GM19468 (cell line): ENCODE data around the gene BCAS3.

Source experiments
- ATAC-seq: cut with Tn5 transposase; IDR thresholded peaks from one replicate; pipeline ENCODE4 v1.9.1; 2021; ENCODE audit warnings: mild to moderate bottlenecking, moderate library complexity, moderate number of reproducible peaks; ENCODE audit not compliant: unreplicated experiment; ENCODE audit errors: extremely low read depth

The BCAS3 gene

GRCh38 chr17:61206922-61207321 lies 529.3 kb downstream of the BCAS3 start:
- no peak for ATAC-seq

- ATAC-seq = no peak
These were observed 530.9 kb downstream of the BCAS3 start for GRCh38 chr17:61208301-61209105.

DNA sequence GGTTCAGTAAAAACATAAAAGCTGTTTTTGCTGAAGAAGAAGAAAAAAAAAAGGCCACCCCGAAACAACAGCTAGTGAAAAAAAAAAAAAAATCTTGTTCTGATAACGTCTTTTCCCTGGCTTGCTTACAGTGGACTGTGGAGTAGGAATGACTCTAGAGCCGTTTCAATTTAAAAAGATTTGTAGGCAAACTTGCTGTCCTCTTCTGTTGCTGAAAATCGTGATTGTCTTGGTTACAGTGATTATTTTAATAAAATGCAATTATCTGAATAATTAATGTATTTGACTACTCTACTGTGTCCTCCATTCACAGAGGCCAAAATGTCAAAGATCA lies 531.4 kb downstream of the BCAS3 start:
- no peak for ATAC-seq

DNA sequence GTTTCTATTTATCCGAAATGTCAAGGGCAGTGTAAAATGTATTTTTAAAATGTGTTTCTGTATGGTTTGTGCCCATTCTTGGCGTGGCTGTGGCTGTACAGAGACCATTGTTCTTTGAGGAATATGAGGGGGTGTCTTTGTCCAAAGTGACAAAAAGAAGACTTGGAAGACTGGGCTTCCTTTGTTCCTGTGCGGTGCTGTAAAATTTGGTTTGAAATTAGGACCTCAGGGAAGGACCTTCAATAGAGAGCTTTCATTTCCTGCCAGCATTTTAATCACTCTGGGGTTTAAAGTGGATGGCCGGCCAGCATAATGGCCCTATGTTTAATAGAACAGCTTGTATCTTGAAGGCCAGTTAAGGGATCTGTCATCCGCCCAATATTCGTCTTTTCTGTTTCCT lies 531.9 kb downstream of the BCAS3 start:
- ATAC-seq = no peak

DNA sequence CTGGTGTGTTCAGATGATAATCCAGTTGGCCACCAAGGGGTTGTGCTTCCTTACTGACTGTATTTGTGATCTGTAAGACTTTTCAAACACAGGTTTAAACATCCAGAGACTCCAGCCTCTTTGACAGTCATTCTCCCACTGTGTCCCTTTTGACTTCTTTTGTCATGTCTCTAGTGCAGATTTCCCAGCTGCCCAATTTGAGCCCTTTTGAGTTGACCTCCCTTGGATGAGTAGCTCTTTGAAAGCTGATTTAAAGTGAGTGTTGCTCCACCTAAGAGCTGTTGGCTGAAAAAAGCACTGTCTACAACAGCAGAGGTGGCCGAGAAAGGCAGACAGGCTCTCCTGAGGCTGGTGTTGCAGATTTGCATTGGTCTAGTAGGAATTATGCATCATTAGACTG lies 533.6 kb downstream of the BCAS3 start:
- ATAC-seq = no peak

DNA sequence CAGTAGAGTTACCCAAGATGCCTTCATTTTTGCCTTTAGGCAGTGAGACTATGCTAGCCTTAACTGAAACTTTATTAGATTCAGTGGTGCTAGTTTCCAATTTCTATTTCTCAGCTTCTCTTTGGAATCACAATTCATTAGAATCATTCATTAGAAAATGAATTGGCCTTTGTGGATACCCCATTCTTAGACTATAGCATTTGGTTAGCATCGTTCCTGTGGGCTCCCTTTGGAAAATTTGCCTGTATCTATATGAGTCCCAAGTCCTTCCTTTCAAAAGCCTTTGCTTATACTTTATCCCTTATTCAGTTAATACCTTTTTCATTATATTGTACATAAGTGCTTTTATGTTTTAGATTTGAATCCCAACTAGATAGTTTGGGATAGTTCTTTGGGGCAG lies 535.0 kb downstream of the BCAS3 start:
- ATAC-seq = no peak

- no peak for ATAC-seq
These were observed 537.1 kb downstream of the BCAS3 start for GRCh38 chr17:61214753-61215152.

DNA sequence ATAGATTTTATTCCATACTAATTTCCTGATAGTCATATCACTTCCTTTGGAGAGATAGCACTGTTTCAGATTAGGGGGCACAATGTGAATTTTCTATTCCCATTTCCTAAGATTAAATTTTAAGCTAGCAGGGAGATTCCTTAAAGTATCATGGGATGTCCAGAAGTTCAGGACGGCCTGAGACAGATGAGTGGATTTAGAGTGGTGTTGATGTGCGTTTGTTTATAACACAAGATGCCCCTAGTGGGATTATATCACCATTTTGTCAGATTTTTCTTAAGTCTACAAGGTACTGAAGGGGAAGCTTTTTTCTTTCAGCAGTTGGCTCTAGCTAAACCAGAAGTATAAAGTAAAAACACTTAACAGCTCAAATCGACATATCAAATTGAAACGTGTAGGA lies 538.4 kb downstream of the BCAS3 start:
- ATAC-seq = no peak

GRCh38 chr17:61217878-61218437 lies 540.3 kb downstream of the BCAS3 start:
- no peak for ATAC-seq

- ATAC-seq = no peak
These were observed 540.8 kb downstream of the BCAS3 start for GRCh38 chr17:61218438-61218837.

- ATAC-seq = no peak
These were observed 541.8 kb downstream of the BCAS3 start for GRCh38 chr17:61219460-61219859.

- ATAC-seq = no peak
These were observed 543.5 kb downstream of the BCAS3 start for GRCh38 chr17:61221181-61221580.

GRCh38 chr17:61221597-61222471 lies 544.2 kb downstream of the BCAS3 start:
- no peak for ATAC-seq

DNA sequence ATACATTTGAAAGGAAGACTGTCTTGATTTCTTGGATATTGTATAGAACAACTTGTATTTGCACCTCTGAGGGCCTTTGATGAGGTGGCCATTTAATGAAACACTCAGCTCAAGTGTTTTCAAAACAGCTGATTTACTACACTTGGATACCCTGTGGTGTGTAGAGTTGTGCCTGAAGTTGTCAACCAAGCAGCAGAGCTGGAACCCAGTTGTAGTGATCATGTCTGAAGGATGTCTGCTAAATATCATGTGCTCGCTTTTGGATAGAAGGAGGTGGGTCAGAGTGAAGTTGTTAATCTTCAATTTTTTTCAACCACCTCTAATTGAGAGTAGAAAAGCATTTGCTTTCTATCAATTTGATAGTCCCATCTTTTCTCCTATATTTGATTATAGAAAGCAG lies 546.1 kb downstream of the BCAS3 start:
- no peak for ATAC-seq

DNA sequence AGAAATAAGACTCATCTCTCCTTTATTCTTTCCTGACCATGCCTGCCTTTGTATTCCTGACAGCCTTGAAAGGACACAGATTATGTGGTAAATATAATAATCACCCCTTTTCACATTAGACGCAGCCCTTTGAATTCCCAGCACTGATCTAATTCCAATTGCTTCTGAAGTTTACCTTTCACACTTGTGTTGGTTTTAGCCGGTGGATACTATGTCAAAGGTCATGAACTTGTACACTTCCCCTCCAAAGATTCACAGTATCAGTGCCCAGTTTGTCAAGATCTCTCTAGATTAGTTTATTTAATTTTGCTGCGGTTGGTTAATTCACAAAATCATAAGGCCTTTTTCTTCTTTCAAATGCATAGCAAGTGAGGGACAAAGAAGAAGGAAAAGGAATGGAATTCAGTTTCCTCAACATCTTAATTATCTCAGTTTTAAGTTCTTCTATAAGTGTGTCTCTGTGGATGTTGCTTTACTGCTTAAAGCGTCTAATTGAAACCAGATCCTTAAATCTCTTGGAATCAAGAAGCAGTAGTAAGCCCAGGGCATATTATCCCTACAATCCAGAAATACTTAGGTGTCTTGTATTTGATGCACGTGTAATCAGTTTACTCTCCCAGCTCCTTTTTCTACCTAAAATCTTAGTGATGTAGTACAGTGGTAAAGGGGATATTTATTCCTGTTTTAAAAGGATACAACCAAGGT lies 547.7 kb downstream of the BCAS3 start:
- no peak for ATAC-seq

DNA sequence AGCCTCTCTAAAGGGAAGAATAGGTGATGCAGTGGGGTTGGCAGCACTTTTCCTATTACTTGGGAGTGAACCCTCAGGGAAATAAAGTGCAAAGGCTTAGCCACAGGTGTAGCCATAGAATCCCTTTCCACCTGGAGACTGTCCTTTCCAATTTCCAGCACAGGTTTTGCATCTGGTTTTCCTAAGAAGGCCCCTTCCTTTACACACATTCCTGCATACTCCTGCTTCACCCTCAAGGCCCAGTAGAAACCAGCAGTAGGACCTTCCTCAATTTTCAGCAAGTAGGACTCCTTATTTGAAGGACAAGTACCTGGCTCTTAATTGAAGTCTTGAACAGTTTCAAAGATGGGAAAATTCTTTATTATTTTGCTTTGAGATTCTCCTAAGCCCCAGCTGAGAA lies 550.2 kb downstream of the BCAS3 start:
- ATAC-seq = no peak

DNA sequence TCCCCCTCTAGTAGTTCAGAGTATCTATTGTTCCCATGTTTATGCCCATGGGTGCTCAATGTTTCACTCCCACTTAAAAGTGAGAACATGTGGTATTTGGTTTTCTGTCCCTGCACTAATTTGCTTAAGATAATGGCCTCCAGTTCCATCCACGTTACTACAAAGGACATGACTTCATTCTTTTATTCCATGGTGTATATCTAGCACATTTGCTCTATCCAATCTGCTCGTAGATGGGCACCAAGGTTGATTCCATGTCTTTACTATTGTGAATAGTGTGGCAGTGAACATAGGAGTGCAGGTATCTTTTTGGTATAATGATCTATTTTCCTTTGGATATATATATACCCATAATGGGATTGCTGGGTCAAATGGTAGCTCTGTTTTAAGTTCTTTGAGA lies 552.8 kb downstream of the BCAS3 start:
- ATAC-seq = no peak

DNA sequence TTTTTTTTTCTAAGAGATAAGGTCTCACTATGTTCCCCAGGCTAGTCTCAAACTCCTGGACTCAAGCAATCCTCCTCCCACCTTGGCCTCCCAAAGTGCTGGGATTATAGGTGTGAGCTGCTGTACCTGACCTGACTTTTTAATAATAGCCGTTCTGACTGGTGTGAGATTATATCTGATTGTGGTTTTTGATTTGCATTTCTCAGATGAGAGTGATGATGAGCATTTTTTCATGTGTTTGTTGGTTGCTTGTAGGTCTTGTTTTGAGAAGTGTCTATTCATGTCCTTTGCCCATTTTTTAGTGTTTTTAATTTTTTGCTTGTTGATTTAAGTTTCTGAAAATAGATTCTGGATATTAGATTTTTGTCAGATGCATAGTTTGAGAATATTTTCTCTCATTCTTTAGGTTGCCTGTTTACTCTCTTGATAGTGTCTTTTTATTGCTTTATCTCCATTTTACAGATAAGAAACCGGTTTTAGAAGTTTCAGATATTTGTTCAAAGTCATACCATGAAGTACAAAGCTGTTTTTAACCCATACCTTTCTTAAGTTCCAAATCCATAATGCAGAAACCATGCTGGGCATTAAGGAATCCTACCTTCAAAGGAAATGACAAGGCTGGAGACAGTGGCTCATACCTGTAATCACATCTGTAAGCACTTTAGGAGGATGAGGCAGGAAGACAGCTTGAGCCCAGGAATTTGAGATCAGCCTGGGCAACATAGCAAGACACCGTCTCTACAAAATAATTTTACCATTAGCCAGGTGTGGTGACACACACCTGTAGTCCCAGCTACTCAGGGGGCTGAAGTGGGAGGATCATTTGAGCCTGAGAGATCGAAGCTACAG lies 553.5 kb downstream of the BCAS3 start:
- no peak for ATAC-seq

DNA sequence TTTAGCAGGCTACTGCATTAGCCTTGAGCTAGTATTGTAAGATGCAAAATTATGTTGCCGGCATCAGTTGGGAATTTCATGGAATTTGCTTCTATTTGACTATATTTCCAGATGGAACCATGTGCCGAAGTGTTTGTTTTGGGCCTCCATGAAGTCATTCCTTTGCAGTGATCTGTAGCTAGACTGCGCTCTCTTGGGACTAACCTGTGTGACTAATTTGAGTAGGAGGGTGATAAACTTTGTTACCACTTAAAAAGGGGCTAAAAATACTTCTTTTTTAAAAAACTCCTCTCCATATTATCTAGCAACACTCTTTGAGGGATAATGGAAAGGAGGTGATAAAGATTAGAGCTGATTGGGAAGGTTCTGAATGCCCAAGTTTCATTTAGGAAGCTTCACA lies 555.2 kb downstream of the BCAS3 start:
- no peak for ATAC-seq
